ENCODE data around the gene SAMD14. TPM values are rescaled to one million over a fixed set of nuclear protein-coding genes. Genes with fewer than 3 reads are reported as not detected.

SAMD14 gene
- total RNA-seq, 6 experiments from 2014 or later = 0.50 to 3.8 (median 0.77) TPM; not detected in 1

- no peak overlapping the region for H3K4me3 ChIP-seq
- TF ChIP-seq, protein P1, sequence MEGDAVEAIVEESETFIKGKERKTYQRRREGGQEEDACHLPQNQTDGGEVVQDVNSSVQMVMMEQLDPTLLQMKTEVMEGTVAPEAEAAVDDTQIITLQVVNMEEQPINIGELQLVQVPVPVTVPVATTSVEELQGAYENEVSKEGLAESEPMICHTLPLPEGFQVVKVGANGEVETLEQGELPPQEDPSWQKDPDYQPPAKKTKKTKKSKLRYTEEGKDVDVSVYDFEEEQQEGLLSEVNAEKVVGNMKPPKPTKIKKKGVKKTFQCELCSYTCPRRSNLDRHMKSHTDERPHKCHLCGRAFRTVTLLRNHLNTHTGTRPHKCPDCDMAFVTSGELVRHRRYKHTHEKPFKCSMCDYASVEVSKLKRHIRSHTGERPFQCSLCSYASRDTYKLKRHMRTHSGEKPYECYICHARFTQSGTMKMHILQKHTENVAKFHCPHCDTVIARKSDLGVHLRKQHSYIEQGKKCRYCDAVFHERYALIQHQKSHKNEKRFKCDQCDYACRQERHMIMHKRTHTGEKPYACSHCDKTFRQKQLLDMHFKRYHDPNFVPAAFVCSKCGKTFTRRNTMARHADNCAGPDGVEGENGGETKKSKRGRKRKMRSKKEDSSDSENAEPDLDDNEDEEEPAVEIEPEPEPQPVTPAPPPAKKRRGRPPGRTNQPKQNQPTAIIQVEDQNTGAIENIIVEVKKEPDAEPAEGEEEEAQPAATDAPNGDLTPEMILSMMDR (IDR thresholded peaks at IDR 0.05) = no peak
- TF ChIP-seq POLR2A (IDR thresholded peaks at IDR 0.05) = no peak
- WGBS (ENCODE audit: insufficient coverage, low coverage, low lambda C conversion rate, missing lambda C conversion rate) = 80% methylated on average over 1 of the region's 3 CpGs
Observed at GRCh38 chr17:50072130-50072529, 57.8 kb downstream of the SAMD14 start.

GRCh38 chr17:50071692-50072091 lies 58.3 kb downstream of the SAMD14 start:
- Histone ChIP-seq H3K36me3 (no peaks in the 10 kb centered on the region), H3K4me3 (no peak overlapping the region), H3K27ac (no peak overlapping the region), H3K27me3 (no peaks in the 10 kb centered on the region), H3K9me3 (no peaks in the 10 kb centered on the region), H3K4me1 (no peaks in the 10 kb centered on the region)
- WGBS (ENCODE audit: insufficient coverage, low coverage, low lambda C conversion rate, missing lambda C conversion rate) = 81% methylated on average over 5 of the region's 6 CpGs
- intact Hi-C loops (cut with DNase I) = loop anchor here in 1 of 2 donors (10.0 kb wide), 1 partner anchor 47 kb away; no protein-coding TSS in a partner anchor
- ATAC-seq = no peak
- TF ChIP-seq POLR2A (IDR thresholded peaks at IDR 0.05) = no peak
- TF ChIP-seq, protein P1 (IDR thresholded peaks at IDR 0.05) = no peak
- DNase-seq = no peak

More at GRCh38 chr17:50072130-50072529, 57.8 kb downstream of the SAMD14 start:
- no peak overlapping the region for H3K27ac ChIP-seq
- H3K4me1 ChIP-seq = no peaks in the 10 kb centered on the region
- no peaks in the 10 kb centered on the region for H3K36me3 ChIP-seq
- intact Hi-C loops (cut with DNase I) = loop anchor here in 1 of 2 donors (10.0 kb wide), 1 partner anchor 47 kb away; no protein-coding TSS in a partner anchor
- ATAC-seq = no peak
- H3K27me3 ChIP-seq = no peaks in the 10 kb centered on the region
- DNase-seq = peak in 1 of 3 donors; percentile 33
- no peaks in the 10 kb centered on the region for H3K9me3 ChIP-seq

- no peaks in the 10 kb centered on the region for H3K4me1 ChIP-seq
- no peaks in the 10 kb centered on the region for H3K36me3 ChIP-seq
- no peak overlapping the region for H3K4me3 ChIP-seq
- H3K27ac ChIP-seq = no peak overlapping the region
- no peaks in the 10 kb centered on the region for H3K9me3 ChIP-seq
- peak in 1 of 3 donors; percentile 37 for DNase-seq
- no peak for TF ChIP-seq POLR2A (IDR thresholded peaks at IDR 0.05)
- TF ChIP-seq, protein P1 (IDR thresholded peaks at IDR 0.05) = no peak
- no peak for ATAC-seq
- 85% methylated on average over 5 of the region's 16 CpGs for WGBS (ENCODE audit: insufficient coverage, low coverage, low lambda C conversion rate, missing lambda C conversion rate)
- H3K27me3 ChIP-seq = no peaks in the 10 kb centered on the region
- intact Hi-C loops (cut with DNase I) = loop anchor here in 1 of 2 donors (10.0 kb wide), 1 partner anchor 46 kb away; no protein-coding TSS in a partner anchor
Observed at GRCh38 chr17:50070908-50071680, 58.9 kb downstream of the SAMD14 start.

DNA sequence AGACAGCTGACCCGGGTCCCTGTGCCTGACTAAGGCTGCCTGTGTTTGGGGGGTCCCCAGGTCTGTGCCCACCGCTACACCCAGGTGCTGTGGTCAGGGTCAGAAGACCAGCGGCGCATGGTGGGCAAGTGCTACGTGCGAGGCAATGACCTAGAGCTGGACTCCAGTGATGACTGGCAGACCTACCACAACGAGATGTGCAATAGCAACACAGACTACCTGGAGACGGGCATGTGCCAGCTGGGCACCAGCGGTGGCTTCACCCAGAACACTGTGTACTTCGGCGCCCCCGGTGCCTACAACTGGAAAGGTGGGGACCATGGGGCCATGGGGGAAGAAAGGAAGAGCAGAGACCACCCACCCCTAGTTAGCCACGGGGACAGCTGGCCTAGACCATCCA lies 62.0 kb downstream of the SAMD14 start:
- no peak for TF ChIP-seq POLR2A (IDR thresholded peaks at IDR 0.05)
- TF ChIP-seq, protein P1 (IDR thresholded peaks at IDR 0.05) = no peak
- no peaks in the 10 kb centered on the region for H3K36me3 ChIP-seq
- no peaks in the 10 kb centered on the region for H3K27me3 ChIP-seq
- H3K4me1 ChIP-seq = no peaks in the 10 kb centered on the region
- intact Hi-C loops (cut with DNase I) = no loop called here
- peak in 1 of 3 donors; percentile 29 for DNase-seq
- no peaks in the 10 kb centered on the region for H3K9me3 ChIP-seq
- H3K4me3 ChIP-seq = no peak overlapping the region
- ATAC-seq = no peak
- WGBS (ENCODE audit: insufficient coverage, low coverage, low lambda C conversion rate, missing lambda C conversion rate) = 85% methylated on average over 2 of the region's 13 CpGs
- no peak overlapping the region for H3K27ac ChIP-seq

Data from right lobe of liver (tissue), 6 donors.